ENCODE results near the gene KRT17. TPM values are rescaled to one million over a fixed set of nuclear protein-coding genes. Genes with fewer than 3 reads are reported as not detected.

The KRT17 gene
- total RNA-seq, 1 experiment from 2014 or later: 1.9 TPM

GRCh38 chr17:41635121-41636097 lies 11.0 kb upstream of the KRT17 start:
- no peaks in the 10 kb centered on the region for H3K27me3 ChIP-seq (ENCODE audit: control insufficient read depth, insufficient read depth, low read length)
- no peak for DNase-seq (ENCODE audit: low read depth, low spot score)
- peak overlapping the region; percentile 40 for H3K27ac ChIP-seq (ENCODE audit: low read length)
- no TSS peak for BruUV-seq (replicated peaks)
- peaks cover 12% of the 10 kb centered on the region for H3K4me1 ChIP-seq (ENCODE audit: control insufficient read depth, insufficient read depth, low read length)
- in situ Hi-C loops (cut with HindIII; ENCODE audit: low pct_unique_long_range_greater_than_20kb, low sequenced_read_pairs) (loop anchor here (25.0 kb wide), 1 partner anchor 98 kb away; the partner anchor contains the start of gene KRT19), intact Hi-C loops (cut with micrococcal nuclease; ENCODE audit: unreplicated experiment) (loop anchor here (1.0 kb wide), 1 partner anchor 31 kb away; no protein-coding TSS in a partner anchor)
- no peaks in the 10 kb centered on the region for H3K36me3 ChIP-seq (ENCODE audit: control insufficient read depth, insufficient read depth, low read length)
- POLR2A ChIA-PET: interaction anchor here (0.7 kb wide), 2 partner anchors 39 to 105 kb away, joined by 3 to 5 read pairs; no protein-coding TSS in a partner anchor
- ATAC-seq: peak; percentile 70
- H3K9me3 ChIP-seq (ENCODE audit: control insufficient read depth, insufficient read depth, low read depth, low read length): no peaks in the 10 kb centered on the region
- no peak overlapping the region for H3K4me3 ChIP-seq (ENCODE audit: low read depth in 2 of 2, low read length in 2 of 2)
- no peak for TF ChIP-seq POLR2AphosphoS5 (IDR thresholded peaks at IDR 0.05; ENCODE audit: low read depth, low read length)
- no peak; the same call in 1 of the 2 replicates for TF ChIP-seq TCF7L2 (IDR thresholded peaks at IDR 0.05; ENCODE audit: low read depth, low read length)
- TF ChIP-seq CTCF (IDR thresholded peaks at IDR 0.05): no peak
- no peak for TF ChIP-seq REST (IDR thresholded peaks at IDR 0.05; ENCODE audit: insufficient read depth in 1 of 2, low read depth in 2 of 2, low read length in 1 of 2)
- TF ChIP-seq SIN3A (IDR thresholded peaks at IDR 0.05; ENCODE audit: borderline replicate concordance, insufficient read depth, low read depth, low read length): no peak
- CTCF ChIA-PET: no interaction called here

- DNase-seq (ENCODE audit: low read depth, low spot score): no peak
- H3K9me3 ChIP-seq (ENCODE audit: control insufficient read depth, insufficient read depth, low read depth, low read length): no peaks in the 10 kb centered on the region
- peak; percentile 29 for ATAC-seq
- in situ Hi-C loops (cut with HindIII; ENCODE audit: low pct_unique_long_range_greater_than_20kb, low sequenced_read_pairs) (loop anchor here (25.0 kb wide), 1 partner anchor 97 kb away; the partner anchor contains the start of gene KRT19), intact Hi-C loops (cut with micrococcal nuclease; ENCODE audit: unreplicated experiment) (loop anchor here (1.0 kb wide), 1 partner anchor 32 kb away; no protein-coding TSS in a partner anchor)
- H3K4me3 ChIP-seq (ENCODE audit: low read depth in 2 of 2, low read length in 2 of 2): no peak overlapping the region
- no peaks in the 10 kb centered on the region for H3K27me3 ChIP-seq (ENCODE audit: control insufficient read depth, insufficient read depth, low read length)
- no peaks in the 10 kb centered on the region for H3K36me3 ChIP-seq (ENCODE audit: control insufficient read depth, insufficient read depth, low read length)
- H3K4me1 ChIP-seq (ENCODE audit: control insufficient read depth, insufficient read depth, low read length): peaks cover 12% of the 10 kb centered on the region
- TF ChIP-seq SIN3A (IDR thresholded peaks at IDR 0.05; ENCODE audit: borderline replicate concordance, insufficient read depth, low read depth, low read length) (no peak), CTCF (IDR thresholded peaks at IDR 0.05) (no peak), TCF7L2 (IDR thresholded peaks at IDR 0.05; ENCODE audit: low read depth, low read length) (no peak), POLR2AphosphoS5 (IDR thresholded peaks at IDR 0.05; ENCODE audit: low read depth, low read length) (no peak), REST (IDR thresholded peaks at IDR 0.05; ENCODE audit: insufficient read depth in 1 of 2, low read depth in 2 of 2, low read length in 1 of 2) (no peak)
- H3K27ac ChIP-seq (ENCODE audit: low read length): peak overlapping the region; percentile 40
- no TSS peak for BruUV-seq (replicated peaks)
- ChIA-PET POLR2A (no interaction called here), CTCF (no interaction called here)
Observed at GRCh38 chr17:41634639-41635038, 10.3 kb upstream of the KRT17 start.

All from Panc1 (cell line).